T-cell (primary cell): ENCODE results near the gene GPD2. TPM values are rescaled to one million over a fixed set of nuclear protein-coding genes. Genes with fewer than 3 reads are reported as not detected.

Experiments used
- ATAC-seq, 4 experiments: fragments of 200-7000 bp in 3 of 4; fragments of 150-1000 bp in 1 of 4; cut with Tn5 transposase; replicated peaks in 1 of 4; 1 replicate in 3 of 4; 2 replicates in 1 of 4; pipeline ENCODE4 v1.10.0; 2021; ENCODE audit warnings: moderate library complexity in 3 of 4, mild to moderate bottlenecking in 2 of 4, moderate number of reproducible peaks in 1 of 4
- CTCF ChIA-PET, 2 donors: fragments of 300-600 bp; sonication (Branson Sonifier 250); formaldehyde crosslinking; loops; one replicate each; lab custom pipeline; 2022; ENCODE audit warnings: antibody characterized with exemption in 2 of 2; lab: Charles Lee
- POLR2A ChIA-PET, 2 donors: fragments of 300-600 bp; sonication (Branson Sonifier 250); formaldehyde crosslinking; loops; one replicate each; lab custom pipeline; 2022; ENCODE audit warnings: antibody characterized with exemption in 2 of 2; lab: Charles Lee
- DNase-seq, 35 experiments: peaks; one replicate each; pipeline versions ENCODE4 v3.0.0 to v3.0.0-alpha.2; 2013 to 2023
- H3K27ac ChIP-seq: one replicate; pipeline ENCODE4 v1.5.1; 2013; ENCODE audit warnings: low read length
- H3K27me3 ChIP-seq, 2 experiments: replicated peaks in 1 of 2; 1 replicate in 1 of 2; 2 replicates in 1 of 2; pipeline versions ENCODE4 v1.6.1 to v1.7.0; 2013; ENCODE audit warnings: low read length in 1 of 2, mixed read lengths in 1 of 2; ENCODE audit not compliant: control insufficient read depth in 2 of 2, insufficient read depth in 2 of 2; ENCODE audit errors: extremely low read depth in 1 of 2
- H3K36me3 ChIP-seq, 2 donors: 1 replicate in 1 of 2; 2 replicates in 1 of 2; pipeline versions ENCODE4 v1.6.1 to v1.7.0; 2013; ENCODE audit warnings: low read length in 1 of 2; ENCODE audit not compliant: control insufficient read depth in 2 of 2, insufficient read depth in 1 of 2; ENCODE audit errors: extremely low read depth in 1 of 2
- H3K4me1 ChIP-seq, 2 experiments: 1 replicate in 1 of 2; 2 replicates in 1 of 2; pipeline versions ENCODE4 v1.6.1 to v1.7.0; 2013; ENCODE audit warnings: low read length in 2 of 2, mixed read lengths in 1 of 2; ENCODE audit not compliant: insufficient read depth in 2 of 2, control insufficient read depth in 1 of 2; ENCODE audit errors: extremely low read depth in 1 of 2
- H3K4me3 ChIP-seq, 2 donors: 1 replicate in 1 of 2; 2 replicates in 1 of 2; pipeline versions ENCODE4 v1.5.1 to v1.7.0; 2013; ENCODE audit warnings: mild to moderate bottlenecking in 2 of 2, low read length in 1 of 2, moderate library complexity in 1 of 2; ENCODE audit not compliant: control insufficient read depth in 1 of 2; ENCODE audit errors: extremely low read depth in 1 of 2
- H3K9me3 ChIP-seq: 2 replicates; pipeline ENCODE4 v1.7.0; 2013
- H3K27ac Mint-ChIP-seq, 2 donors: one replicate each; pipeline ENCODE4 v1.8.0; 2020 to 2021; ENCODE audit warnings: mild to moderate bottlenecking in 2 of 2, mixed read lengths in 2 of 2
- H3K27me3 Mint-ChIP-seq, 2 donors: one replicate each; pipeline ENCODE4 v1.8.0; 2021 to 2022; ENCODE audit warnings: mixed read lengths in 2 of 2
- H3K36me3 Mint-ChIP-seq: one replicate; pipeline ENCODE4 v1.8.0; 2021; ENCODE audit warnings: mixed read lengths
- H3K4me1 Mint-ChIP-seq, 3 donors: one replicate each; pipeline ENCODE4 v1.8.0; 2020 to 2022; ENCODE audit warnings: mixed read lengths in 3 of 3, mild to moderate bottlenecking in 1 of 3
- H3K4me3 Mint-ChIP-seq, 3 donors: one replicate each; pipeline ENCODE4 v1.8.0; 2020 to 2022; ENCODE audit warnings: mild to moderate bottlenecking in 3 of 3, mixed read lengths in 3 of 3, moderate library complexity in 3 of 3
- H3K9me3 Mint-ChIP-seq, 3 donors: one replicate each; pipeline ENCODE4 v1.8.0; 2020 to 2022; ENCODE audit warnings: mixed read lengths in 3 of 3
- WGBS: methylation state at CpG from one replicate; pipeline ENCODE4 v1.1.5; 2013; ENCODE audit warnings: missing lambda C conversion rate; ENCODE audit not compliant: insufficient coverage; 5-methylcytosine and 5-hydroxymethylcytosine counted together
- total RNA-seq, 35 experiments: library from RNA in 6 of 35; stranded (reverse) in 6 of 35; fragments of 120-200 nt in 1 of 35; gene quantifications; one replicate each; pipeline versions ENCODE4 v1.2.1 to v1.2.4 and lab custom pipeline; 2013 to 2026

The GPD2 gene
- total RNA-seq, 5 donors from 2014 or later (not counting 1 experiment from before 2014, with no cell fraction given) = 9.2 to 12.8 (median 10.5) TPM

DNA sequence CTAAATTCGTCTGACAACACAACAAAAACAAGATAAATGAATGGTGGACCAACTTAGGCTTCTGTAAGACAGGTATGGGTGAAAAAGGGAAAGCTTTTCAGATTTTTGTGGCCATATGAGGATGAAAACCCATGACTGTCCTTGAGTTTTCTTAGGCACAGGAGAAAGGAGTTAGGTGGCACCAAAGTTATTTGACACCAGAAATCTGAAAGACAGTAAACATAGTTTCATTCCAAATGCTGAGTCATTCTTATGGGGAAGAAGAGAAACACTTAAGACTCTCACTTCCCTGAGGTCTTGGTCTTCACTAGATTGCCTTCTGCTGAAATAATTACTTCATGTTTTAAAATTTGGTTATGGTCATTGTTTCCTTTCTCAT, 5.2 kb upstream of the GPD2 start:
- ATAC-seq (no peak), DNase-seq (no peak)
- Histone ChIP-seq H3K4me3 (no peak overlapping the region), H3K36me3 (no peaks in the 10 kb centered on the region), H3K9me3 (no peaks in the 10 kb centered on the region), H3K27me3 (no peaks in the 10 kb centered on the region), H3K4me1 (peaks cover 0 to 7% of the 10 kb centered on the region in 2 experiments), H3K27ac (no peak overlapping the region)
- H3K36me3 Mint-ChIP-seq = no peaks in the 10 kb centered on the region
- WGBS = no CpG with 5 or more reads among the region's 1 CpG
- H3K4me1 Mint-ChIP-seq = peaks cover 0 to 12% (median 5%) of the 10 kb centered on the region in 3 donors
- ChIA-PET CTCF (no interaction called here), POLR2A (no interaction called here)
- H3K27ac Mint-ChIP-seq = peak overlapping the region; percentile 40 to 59
- H3K27me3 Mint-ChIP-seq = peaks cover 0 to 7% of the 10 kb centered on the region in 2 donors
- H3K4me3 Mint-ChIP-seq = no peak overlapping the region
- H3K9me3 Mint-ChIP-seq = no peaks in the 10 kb centered on the region

DNA sequence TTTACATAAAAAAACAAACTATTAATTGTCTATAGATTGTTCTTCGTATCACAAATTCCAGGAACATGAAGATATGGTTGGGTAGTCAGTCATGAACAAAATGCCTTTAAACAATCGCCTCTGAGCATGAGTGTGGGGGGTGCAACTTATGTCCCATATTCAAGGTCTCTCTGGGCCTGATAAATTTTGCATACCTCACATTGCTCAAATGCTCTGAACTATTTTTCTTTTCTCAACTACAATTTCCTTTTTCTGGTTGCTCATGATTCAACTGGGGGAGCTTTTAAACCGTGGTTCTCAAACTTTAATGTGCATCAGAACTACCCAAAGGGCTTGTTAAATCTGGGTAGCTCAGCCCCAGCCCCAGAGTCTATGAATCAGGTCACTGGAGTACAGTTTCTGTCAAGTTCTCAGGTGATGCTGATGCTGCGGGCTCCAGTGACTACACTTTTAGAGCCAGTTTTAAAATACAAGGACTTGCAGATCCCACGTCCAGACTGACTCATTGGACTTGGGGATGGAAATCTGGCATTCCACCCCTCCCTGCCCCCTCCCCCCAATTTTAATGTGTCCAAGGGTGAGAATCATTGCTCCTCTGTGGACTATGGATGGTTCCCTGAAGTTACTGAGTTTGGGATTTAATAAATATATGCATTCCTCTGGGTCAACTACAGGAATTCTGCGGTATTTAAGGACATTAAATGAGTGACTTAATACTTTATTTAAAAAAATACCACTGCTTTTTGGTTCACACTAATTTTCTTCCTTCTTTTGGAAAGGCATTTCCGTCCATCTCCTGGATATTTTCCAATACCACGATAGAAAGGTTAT, 1.5 kb upstream of the GPD2 start:
- Mint-ChIP-seq H3K4me1 (peaks cover 26 to 40% (median 34%) of the 10 kb centered on the region in 3 donors), H3K9me3 (no peaks in the 10 kb centered on the region), H3K4me3 (peak overlapping the region; percentile 71 to 97 (median 89)), H3K27me3 (no peaks in the 10 kb centered on the region), H3K36me3 (no peaks in the 10 kb centered on the region), H3K27ac (peak overlapping the region; percentile 83 to 84)
- no peaks in the 10 kb centered on the region for H3K9me3 ChIP-seq
- ATAC-seq (peak in 3 of 4 experiments; percentile 17 to 51 (median 24)), DNase-seq (peak in 14 of 35 experiments; percentile 3 to 49 (median 11))
- CTCF ChIA-PET = interaction anchor here in 1 of 2 donors (1.0 kb wide), 1 partner anchor 99 kb away, joined by 6 read pairs; no protein-coding TSS in a partner anchor
- H3K4me3 ChIP-seq = no peak overlapping the region
- 64% methylated on average over 3 of the region's 8 CpGs for WGBS
- no peaks in the 10 kb centered on the region for H3K27me3 ChIP-seq
- POLR2A ChIA-PET = interaction anchor here (0.5 to 0.6 kb wide), 3 partner anchors 11 to 106 kb away, joined by 4 to 8 read pairs (median 4); no protein-coding TSS in a partner anchor
- H3K4me1 ChIP-seq = peaks cover 13 to 20% of the 10 kb centered on the region in 2 experiments
- H3K27ac ChIP-seq = peak overlapping the region; percentile 78
- H3K36me3 ChIP-seq = no peaks in the 10 kb centered on the region

DNA sequence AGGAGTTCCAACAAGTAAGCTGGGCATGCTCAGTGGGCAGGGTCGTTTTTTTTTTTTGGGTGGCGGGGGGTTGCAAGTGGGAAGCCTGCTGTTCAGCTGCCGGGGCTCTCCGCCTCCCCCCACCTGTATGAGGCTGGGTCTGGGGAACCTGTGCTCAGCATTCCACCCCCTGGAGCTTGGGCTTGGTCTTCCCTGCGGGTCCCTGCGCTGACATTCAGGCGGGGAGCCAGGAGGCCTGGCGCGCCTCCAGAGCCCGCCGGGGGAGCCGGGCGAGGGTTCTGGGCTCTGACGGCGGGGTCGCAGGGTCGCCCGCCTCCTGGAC, 822 bp upstream of the GPD2 start:
- Mint-ChIP-seq H3K27ac (peak overlapping the region; percentile 83 to 84), H3K27me3 (no peaks in the 10 kb centered on the region), H3K4me3 (peak overlapping the region; percentile 89 to 97 (median 95)), H3K36me3 (no peaks in the 10 kb centered on the region), H3K9me3 (no peaks in the 10 kb centered on the region), H3K4me1 (peaks cover 31 to 39% (median 39%) of the 10 kb centered on the region in 3 donors)
- no peaks in the 10 kb centered on the region for H3K9me3 ChIP-seq
- peak overlapping the region; percentile 80 to 87 for H3K4me3 ChIP-seq
- ChIA-PET CTCF (no interaction called here), POLR2A (interaction anchor here (0.5 kb wide), 2 partner anchors 12 to 29 kb away, joined by 3 to 4 read pairs; no protein-coding TSS in a partner anchor)
- peak in 3 of 4 experiments; percentile 5 to 22 (median 6) for ATAC-seq
- H3K27ac ChIP-seq = peak overlapping the region; percentile 78
- no peaks in the 10 kb centered on the region for H3K36me3 ChIP-seq
- no peaks in the 10 kb centered on the region for H3K27me3 ChIP-seq
- peaks cover 13 to 20% of the 10 kb centered on the region in 2 experiments for H3K4me1 ChIP-seq
- WGBS = 42% methylated on average over 15 of the region's 18 CpGs
- peak in 1 of 35 experiments; percentile 6 for DNase-seq

DNA sequence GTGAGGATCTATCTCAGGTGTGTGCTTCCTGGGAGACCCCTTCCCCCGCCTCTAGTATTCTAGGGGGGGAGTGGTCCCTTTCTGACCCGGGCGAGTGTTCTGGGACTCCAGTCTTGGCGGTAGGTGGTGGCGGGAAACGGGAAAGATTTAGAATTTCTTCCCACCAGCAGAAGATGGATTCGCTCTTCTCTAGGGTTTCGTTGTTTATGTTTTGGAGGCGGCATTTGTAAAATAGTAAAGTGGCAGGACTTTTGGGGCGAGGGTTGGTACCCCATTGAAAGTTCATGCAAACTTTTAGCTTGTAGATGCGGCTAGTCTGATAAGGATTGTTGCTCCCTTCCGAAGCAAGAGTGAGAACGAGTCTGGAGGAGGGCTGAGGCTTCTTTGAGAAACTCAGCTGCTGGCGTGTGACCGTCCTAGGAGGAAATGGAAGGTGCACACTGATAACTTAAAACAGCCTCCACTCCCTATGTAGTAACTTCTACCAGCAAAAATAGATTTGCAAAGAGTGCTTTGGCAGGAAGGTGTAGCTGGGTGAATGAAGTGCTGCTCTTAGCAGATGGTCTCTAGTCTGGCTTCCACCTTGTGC, 412 bp downstream of the GPD2 start:
- ATAC-seq (peak; percentile 50 to 53 (median 52)), DNase-seq (peak in 25 of 35 experiments; percentile 2 to 54 (median 15))
- peak overlapping the region; percentile 94 to 95 for H3K27ac Mint-ChIP-seq
- Histone ChIP-seq H3K4me1 (peaks cover 13 to 20% of the 10 kb centered on the region in 2 experiments), H3K27ac (peak overlapping the region; percentile 78), H3K27me3 (no peaks in the 10 kb centered on the region), H3K4me3 (peak overlapping the region; percentile 80 to 87), H3K36me3 (peaks cover 0 to 2% of the 10 kb centered on the region in 2 donors), H3K9me3 (no peaks in the 10 kb centered on the region)
- no peaks in the 10 kb centered on the region for H3K27me3 Mint-ChIP-seq
- peak overlapping the region; percentile 89 to 97 (median 95) for H3K4me3 Mint-ChIP-seq
- POLR2A ChIA-PET = interaction anchor here (0.5 to 1.6 kb wide), 6 partner anchors 24 to 95 kb away, joined by 3 to 6 read pairs (median 4); no protein-coding TSS in a partner anchor
- H3K36me3 Mint-ChIP-seq = peaks cover 3% of the 10 kb centered on the region
- H3K9me3 Mint-ChIP-seq = no peaks in the 10 kb centered on the region
- 0% methylated on average over 4 of the region's 15 CpGs for WGBS
- CTCF ChIA-PET = interaction anchor here in 1 of 2 donors (0.6 kb wide), 1 partner anchor 102 kb away, joined by 7 read pairs; no protein-coding TSS in a partner anchor
- H3K4me1 Mint-ChIP-seq = peaks cover 32 to 42% (median 35%) of the 10 kb centered on the region in 3 donors

DNA sequence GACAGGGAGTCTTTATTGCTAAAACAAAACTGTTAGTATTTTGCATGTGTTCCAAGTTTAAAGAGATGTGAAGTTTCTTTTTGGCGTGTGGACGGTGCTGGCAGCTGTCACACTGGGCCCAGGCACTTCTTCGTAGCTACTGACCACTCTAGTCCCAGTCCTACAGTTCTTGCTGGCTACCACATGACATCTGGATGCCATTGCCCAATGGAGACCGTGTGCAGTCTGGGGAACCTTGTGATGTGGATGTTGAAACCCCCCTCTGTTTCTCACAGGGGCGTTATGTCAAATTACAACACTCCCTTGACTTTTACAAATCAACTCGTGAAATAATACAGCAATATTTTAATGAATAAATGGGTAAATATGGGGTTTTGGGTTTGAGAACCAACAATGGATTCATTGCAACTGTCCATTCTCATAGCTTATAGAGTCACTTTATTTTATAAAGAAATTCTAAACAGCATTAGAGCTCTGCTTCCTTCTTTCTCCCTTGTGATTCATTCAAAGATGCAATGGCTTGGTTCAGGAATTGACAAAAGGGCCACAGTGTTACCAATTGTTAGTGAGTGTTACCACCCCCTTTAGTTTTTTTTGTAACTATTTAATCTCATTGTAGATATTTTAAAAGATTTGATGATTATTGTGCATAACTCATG, 1.2 kb downstream of the GPD2 start:
- Mint-ChIP-seq H3K27me3 (no peaks in the 10 kb centered on the region), H3K4me3 (peak overlapping the region; percentile 89 to 97 (median 95)), H3K4me1 (peaks cover 32 to 42% (median 35%) of the 10 kb centered on the region in 3 donors), H3K36me3 (peaks cover 3% of the 10 kb centered on the region), H3K9me3 (no peaks in the 10 kb centered on the region), H3K27ac (peak overlapping the region; percentile 94 to 95)
- WGBS = 29% methylated on average over 3 of the region's 6 CpGs
- H3K27ac ChIP-seq = peak overlapping the region; percentile 1
- peaks cover 0 to 2% of the 10 kb centered on the region in 2 donors for H3K36me3 ChIP-seq
- no peaks in the 10 kb centered on the region for H3K27me3 ChIP-seq
- ChIA-PET POLR2A (interaction anchor here (0.5 to 1.6 kb wide), 7 partner anchors 25 to 741 kb away, joined by 3 to 6 read pairs (median 4); no protein-coding TSS in a partner anchor), CTCF (interaction anchor here in 1 of 2 donors (0.6 to 1.0 kb wide), 2 partner anchors 11 to 103 kb away, joined by 3 to 4 read pairs; no protein-coding TSS in a partner anchor)
- H3K4me3 ChIP-seq = peak overlapping the region; percentile 80 to 87
- DNase-seq = peak in 1 of 35 experiments; percentile 20
- H3K4me1 ChIP-seq = peaks cover 13 to 20% of the 10 kb centered on the region in 2 experiments
- no peak for ATAC-seq
- H3K9me3 ChIP-seq = no peaks in the 10 kb centered on the region
